DND-41 (cell line): ENCODE data around the gene PPARGC1A.

Source experiments
- EZH2 ChIP-seq: IDR thresholded peaks from 3 replicates; pipeline ENCODE4 v1.6.1; 2012; ENCODE audit warnings: borderline replicate concordance, low read depth, mild to moderate bottlenecking, moderate library complexity, low read length, inconsistent platforms; ENCODE audit not compliant: severe bottlenecking
- TF ChIP-seq, protein P1 (sequence below): IDR thresholded peaks from 2 replicates; pipeline ENCODE4 v1.5.1; 2012; ENCODE audit warnings: borderline replicate concordance, low read length, moderate library complexity, mild to moderate bottlenecking; ENCODE audit not compliant: poor library complexity, severe bottlenecking; ENCODE audit errors: extremely low read depth

DNA sequence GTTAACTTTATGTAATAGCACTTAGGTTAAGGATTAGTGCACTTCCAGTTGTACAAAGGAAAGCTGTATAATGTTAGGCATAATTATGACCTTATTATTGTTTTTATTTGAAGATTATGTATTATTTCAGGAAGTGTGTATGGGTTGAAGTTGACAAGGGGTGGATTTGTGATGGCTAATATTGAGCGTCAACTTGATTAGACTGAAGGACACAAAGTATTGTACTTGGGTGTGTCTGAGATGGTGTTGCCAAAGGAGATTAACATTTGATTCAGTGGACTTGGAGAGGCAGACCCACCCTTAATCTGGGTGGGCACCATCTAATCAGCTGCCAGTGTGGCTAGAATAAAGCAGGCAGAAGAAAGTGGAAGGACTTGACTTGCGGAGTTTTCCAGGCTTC lies 127.3 kb downstream of the PPARGC1A start:
- TF ChIP-seq, protein P1, sequence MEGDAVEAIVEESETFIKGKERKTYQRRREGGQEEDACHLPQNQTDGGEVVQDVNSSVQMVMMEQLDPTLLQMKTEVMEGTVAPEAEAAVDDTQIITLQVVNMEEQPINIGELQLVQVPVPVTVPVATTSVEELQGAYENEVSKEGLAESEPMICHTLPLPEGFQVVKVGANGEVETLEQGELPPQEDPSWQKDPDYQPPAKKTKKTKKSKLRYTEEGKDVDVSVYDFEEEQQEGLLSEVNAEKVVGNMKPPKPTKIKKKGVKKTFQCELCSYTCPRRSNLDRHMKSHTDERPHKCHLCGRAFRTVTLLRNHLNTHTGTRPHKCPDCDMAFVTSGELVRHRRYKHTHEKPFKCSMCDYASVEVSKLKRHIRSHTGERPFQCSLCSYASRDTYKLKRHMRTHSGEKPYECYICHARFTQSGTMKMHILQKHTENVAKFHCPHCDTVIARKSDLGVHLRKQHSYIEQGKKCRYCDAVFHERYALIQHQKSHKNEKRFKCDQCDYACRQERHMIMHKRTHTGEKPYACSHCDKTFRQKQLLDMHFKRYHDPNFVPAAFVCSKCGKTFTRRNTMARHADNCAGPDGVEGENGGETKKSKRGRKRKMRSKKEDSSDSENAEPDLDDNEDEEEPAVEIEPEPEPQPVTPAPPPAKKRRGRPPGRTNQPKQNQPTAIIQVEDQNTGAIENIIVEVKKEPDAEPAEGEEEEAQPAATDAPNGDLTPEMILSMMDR, result no peak
- no peak for TF ChIP-seq EZH2
